ENCODE results near the gene HVCN1.

Gene HVCN1

DNA sequence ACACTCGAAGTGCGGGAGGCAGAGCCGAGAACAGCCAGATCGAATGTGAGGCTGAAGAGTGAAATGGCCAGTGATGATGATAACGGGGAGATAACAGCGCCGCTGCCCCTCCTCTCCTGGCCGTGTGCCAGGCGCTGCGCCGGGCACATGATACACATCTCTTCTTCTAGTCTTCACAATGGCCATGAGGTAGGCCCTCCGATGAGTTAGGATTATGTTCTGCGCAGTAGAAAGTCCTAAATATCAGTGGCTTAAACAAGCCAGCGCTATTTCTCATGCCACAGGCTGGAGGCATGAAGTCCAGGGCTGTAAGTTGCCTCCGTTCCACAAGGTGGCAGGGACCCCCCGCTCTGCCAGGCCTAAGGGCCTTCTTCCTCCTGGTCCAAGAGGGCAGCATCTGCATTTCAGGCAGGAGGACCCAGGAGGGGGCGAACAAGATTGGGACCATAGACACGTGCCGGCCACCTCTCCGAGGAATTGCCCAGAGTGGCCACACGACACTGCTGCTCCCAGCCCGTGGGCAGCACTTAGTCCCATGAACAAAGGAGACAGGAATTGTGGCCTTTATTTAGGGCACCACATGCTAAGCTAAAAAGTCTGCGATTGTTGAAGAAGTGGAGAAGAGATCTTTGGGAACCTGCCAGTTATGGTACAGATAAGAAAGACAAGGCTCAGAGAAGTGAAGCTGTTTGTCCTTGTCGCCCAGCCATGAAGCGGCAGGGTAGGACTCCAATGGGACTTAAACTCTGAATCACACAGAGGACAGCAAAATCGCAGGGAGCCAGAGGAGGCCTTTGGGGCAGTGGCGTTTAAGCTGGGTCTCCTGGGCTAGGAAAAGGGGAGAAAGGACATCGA is 10.9 kb upstream of the HVCN1 start:
- H3K4me3 ChIP-seq (replicated peaks; ENCODE audit: low read depth, low read length) = no peak overlapping the region
- no peak for DNase-seq (ENCODE audit: extremely low read depth, low read depth)
- no peak for TF ChIP-seq CTCF (IDR thresholded peaks at IDR 0.05; ENCODE audit: low read depth, low read length, missing control alignments)

GRCh38 chr12:110698171-110698902 is 9.4 kb upstream of the HVCN1 start:
- H3K4me3 ChIP-seq (replicated peaks; ENCODE audit: low read depth, low read length) = no peak overlapping the region
- DNase-seq (ENCODE audit: extremely low read depth, low read depth) = peak; percentile 63
- peak; percentile 61 for TF ChIP-seq CTCF (IDR thresholded peaks at IDR 0.05; ENCODE audit: low read depth, low read length, missing control alignments)

GRCh38 chr12:110697236-110697635 is 8.3 kb upstream of the HVCN1 start:
- DNase-seq (ENCODE audit: extremely low read depth, low read depth) = no peak
- TF ChIP-seq CTCF (IDR thresholded peaks at IDR 0.05; ENCODE audit: low read depth, low read length, missing control alignments) = no peak

DNA sequence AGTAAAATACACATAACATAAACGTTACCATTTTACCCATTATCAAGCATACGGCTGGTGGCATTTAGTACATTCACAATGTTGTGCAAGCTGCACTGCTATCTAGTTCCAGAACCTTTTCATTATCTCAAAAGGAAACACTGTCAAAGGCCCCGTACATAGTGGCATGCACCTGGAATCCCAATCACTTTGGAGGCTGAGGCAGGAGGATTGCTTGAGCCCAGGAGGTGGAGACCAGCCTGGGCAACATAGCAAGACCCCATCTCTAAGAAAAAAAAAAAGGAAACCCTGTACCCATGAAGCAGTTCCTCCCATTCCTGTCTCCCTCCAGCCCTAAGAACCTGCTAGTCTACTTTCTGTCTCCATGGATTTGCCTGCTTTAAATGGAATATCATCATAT is 7.4 kb upstream of the HVCN1 start:
- H3K4me3 ChIP-seq (replicated peaks; ENCODE audit: low read depth, low read length) = no peak overlapping the region
- TF ChIP-seq CTCF (IDR thresholded peaks at IDR 0.05; ENCODE audit: low read depth, low read length, missing control alignments) = no peak
- no peak for DNase-seq (ENCODE audit: extremely low read depth, low read depth)

More at GRCh38 chr12:110697236-110697635, 8.3 kb upstream of the HVCN1 start:
- H3K4me3 ChIP-seq (replicated peaks; ENCODE audit: low read depth, low read length) = no peak overlapping the region

DNA sequence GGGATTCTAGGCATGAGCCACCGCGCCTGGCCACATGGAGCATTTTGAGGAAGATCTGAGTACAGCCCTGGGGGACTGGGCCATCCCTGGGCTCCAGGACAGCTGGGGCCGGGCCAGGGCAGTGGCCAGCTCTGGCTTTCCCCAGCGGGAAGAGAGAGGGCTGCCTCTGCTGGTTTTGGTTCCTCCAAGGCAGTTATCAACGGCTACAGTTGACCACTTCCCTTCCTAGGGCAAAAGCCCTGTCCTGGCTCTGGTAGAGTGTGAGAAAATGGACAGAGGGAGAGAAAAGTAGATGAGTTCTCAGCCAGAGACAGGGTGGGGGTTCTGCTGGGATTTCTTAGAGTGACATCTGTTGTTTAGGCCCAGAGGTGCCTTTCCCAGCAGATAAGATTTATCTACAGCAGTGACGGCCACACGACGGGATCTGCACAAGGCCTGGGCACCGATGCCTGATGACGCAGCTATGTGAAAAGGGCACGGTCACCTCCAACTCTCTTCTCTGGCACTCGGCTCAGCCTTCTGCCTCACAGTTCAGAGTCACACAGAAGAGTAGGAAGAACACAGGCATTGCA is 5.5 kb upstream of the HVCN1 start:
- no peak overlapping the region for H3K4me3 ChIP-seq (replicated peaks; ENCODE audit: low read depth, low read length)
- no peak for TF ChIP-seq CTCF (IDR thresholded peaks at IDR 0.05; ENCODE audit: low read depth, low read length, missing control alignments)
- DNase-seq (ENCODE audit: extremely low read depth, low read depth) = no peak

DNA sequence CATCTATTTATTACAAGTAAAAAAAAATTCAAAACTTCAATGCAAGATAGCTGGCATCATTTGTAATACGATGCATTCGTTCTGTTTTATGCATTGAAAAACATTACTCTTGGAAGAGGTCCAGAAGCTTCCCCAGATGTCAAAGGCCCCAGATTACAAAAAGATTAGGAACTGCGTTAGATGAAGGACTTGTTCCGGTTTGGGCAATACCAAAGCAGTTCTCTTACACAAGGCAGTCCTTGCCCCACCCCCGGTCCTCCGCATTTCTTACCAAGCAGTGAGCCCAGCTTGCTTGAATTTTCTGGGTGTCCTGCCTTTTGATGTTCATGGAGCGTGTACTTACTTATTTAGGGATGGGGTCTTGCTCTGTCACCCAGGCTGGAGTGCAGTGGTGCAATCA is 4.8 kb upstream of the HVCN1 start:
- TF ChIP-seq CTCF (IDR thresholded peaks at IDR 0.05; ENCODE audit: low read depth, low read length, missing control alignments) = no peak
- H3K4me3 ChIP-seq (replicated peaks; ENCODE audit: low read depth, low read length) = no peak overlapping the region
- no peak for DNase-seq (ENCODE audit: extremely low read depth, low read depth)

Data from HFF-Myc (cell line).